ENCODE data around the gene ARPC1A.
"Not testable (repeated sequence)": the region's sequence is repeated elsewhere in the genome, so short reads cannot be mapped to it uniquely, and the experiment has no call there.

The ARPC1A gene

DNA sequence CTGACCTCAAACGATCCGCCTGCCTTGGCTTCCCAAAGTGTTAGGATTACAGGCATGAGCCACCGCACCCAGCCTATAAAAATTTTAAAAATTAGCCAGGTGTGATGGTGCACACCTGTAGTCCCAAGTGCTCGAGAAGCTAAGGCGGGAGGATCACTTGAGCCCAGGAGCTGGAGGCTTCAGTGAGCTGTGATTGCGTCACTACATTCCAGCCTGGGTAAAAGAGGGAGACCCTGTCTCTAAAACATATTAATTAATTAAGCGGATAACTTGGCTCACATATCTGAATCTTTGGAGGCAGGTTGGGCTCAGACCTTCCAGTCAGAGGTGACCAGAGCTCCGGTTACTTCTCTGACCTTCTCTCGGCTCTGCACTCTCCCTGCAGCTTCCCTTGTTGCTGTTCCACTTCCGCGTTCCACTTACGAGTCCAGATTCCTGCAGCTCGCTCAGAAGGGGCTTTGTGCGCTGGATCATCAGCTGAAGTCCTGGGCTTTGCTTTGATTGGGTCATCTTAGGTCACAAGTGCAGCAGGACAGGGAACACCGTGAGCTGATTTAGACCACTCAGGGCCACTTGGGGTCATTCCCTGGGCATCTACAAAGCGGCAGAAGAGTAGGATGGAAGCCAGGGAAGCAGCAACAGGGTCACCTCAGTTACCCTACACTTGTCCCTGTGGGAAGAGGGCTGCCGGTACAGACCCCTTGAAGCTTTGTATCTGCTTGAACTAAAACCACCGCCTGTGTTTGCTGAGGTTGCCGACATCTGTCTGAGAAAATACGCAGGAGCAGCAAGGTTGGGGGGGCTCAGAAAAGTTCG, 46.8 kb downstream of the ARPC1A start:
- DNase-seq, result no peak

DNA sequence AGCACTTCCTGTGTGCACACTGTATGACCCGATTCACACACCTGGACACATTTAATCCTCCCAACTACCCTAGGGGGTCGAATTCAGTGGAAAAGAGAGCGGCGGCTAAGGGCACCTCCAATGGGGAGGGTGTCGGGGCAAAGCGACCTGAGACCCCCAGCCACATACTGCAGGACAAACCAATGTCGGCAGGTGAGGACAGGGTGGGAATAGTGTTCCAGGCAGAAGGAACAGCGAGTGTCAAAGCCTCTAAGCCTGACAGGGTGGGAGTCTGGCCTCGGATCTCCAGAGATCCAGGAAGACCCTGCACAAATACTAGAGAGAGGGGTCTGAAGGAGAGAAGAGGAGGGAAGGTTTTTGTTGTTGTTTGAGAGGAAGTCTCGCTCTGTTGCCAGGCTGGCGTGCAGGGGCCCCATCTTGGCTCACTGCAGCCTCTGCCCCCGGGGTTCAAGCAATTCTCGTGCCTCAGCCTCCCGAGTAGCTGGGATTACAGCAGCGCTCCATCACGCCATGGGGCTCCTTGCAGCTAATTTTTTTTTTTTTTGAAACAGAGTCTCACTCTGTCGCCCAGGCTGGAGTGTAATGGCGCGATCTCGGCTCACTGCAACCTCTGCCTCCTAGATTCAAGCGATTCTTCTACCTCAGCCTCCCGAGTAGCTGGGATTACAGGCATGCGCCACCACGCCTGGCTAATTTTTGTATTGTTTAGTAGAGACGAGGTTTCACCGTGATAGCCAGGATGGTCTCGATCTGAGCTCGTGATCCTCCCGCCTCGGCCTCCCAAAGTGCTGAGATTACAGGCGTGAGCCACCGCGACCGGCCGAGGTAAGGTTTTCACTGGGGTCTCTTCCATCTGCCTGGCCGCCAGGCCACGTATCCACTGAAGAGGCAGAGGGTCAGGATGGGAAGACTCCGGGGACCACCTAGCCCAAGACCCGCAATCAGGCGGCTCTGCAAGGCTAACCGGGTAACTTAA, 47.7 kb downstream of the ARPC1A start:
- DNase-seq, result peak; percentile 32

DNA sequence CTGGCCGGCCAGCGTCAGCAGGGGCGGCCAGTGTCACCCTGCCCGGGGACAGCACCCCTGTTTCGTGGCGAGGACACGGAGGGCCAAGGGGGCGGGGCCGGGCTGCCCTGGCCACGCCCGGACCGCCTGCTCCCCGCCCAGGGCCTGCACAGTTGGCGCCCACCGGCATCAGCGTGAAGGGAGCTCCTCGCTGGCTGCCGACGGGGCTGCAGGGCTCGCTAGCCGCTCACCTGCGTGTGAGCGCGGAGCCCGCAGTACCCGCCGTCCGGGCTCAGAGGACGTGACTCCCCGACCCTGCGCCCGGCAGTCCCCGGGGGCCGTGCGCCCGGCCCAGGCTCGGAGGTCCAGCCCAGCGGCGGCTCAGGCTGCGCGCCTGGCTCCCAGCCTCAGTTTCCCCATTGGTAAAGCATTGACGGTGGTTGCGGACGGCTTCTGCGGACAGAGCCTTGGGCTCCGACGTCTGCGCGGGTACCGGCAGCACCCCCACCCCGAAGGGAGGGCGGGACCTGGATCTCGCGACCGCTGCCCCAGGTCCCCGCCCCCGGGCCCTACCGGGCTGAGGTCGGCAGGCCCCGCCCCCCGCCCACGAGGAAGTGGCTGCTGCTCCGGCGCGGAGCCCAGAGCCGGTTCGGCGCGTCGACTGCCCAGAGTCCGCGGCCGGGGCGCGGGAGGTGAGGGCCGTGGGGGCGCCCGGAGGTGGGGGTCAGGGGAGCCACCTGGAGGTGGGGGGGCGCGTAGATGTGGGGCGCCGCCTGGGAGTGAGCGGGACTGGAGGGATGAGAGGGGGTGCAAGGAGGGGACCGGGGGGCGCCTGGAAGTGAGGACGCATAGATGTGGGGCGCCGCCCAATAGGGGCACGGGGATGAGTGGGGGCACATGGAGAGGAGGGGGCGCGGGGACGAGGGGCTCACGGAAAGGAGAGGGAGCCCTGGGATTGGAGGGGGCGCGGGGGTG, 48.7 kb downstream of the ARPC1A start, which contains the start of gene ARPC1B:
TSS of gene ARPC1B (plus strand) at position 620 of the 954 bp plus-strand sequence. CDS start 10,985 bp downstream, outside the sequence.
- peak; percentile 83 for DNase-seq

- peak; percentile 82 for DNase-seq
Observed at GRCh38 chr7:99375070-99375807, 49.5 kb downstream of the ARPC1A start.

GRCh38 chr7:99379043-99379577, 53.4 kb downstream of the ARPC1A start:
- DNase-seq, result peak; percentile 75

- DNase-seq, result not testable (repeated sequence)
Observed at GRCh38 chr7:99379693-99380031, 54.0 kb downstream of the ARPC1A start.

GRCh38 chr7:99380032-99380822, 54.5 kb downstream of the ARPC1A start:
- no peak for DNase-seq

GRCh38 chr7:99380823-99381663, 55.3 kb downstream of the ARPC1A start:
- no peak for DNase-seq

DNA sequence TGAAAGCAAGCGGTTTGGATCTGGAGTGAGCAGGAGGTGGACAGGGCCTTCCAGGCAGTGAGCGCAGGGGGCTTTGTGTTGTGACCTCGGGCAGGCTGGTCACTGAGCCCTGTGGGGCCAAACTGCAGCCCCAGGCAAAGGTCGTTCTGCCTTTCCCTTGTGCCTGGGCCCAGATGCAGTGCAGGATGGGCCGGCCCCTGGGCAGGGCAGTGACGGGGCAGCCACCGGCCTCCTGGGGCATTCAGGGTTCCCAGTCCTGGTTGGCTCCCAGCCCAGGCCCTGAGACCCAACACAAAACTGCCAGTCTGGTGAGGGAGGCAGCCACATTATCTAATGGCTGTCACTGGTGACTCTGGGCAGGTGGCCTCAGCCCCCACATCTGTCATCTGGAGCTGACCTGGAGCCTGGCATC, 56.0 kb downstream of the ARPC1A start:
- no peak for DNase-seq

DNA sequence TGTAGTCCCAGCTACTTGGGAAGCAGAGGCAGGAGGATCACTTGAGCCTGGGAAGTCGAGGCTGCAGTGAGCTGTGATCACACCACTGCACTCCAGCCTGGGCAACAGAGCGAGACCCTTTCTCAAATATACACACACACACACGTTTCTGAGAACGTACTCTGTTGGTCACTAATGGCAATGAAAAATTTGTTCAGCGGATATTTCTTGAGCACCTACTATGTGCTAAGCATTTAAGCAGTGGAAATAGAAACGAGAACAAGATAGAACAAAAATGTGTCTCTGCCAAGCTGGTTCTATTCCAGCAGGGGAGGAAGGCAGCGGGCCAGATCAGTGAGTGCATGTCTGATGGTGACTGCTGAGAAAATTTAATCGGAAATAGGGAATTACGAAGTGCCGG, 57.5 kb downstream of the ARPC1A start:
- no peak for DNase-seq

- no peak for DNase-seq
Observed at GRCh38 chr7:99383791-99384370, 58.2 kb downstream of the ARPC1A start.

GRCh38 chr7:99384523-99384922, 58.8 kb downstream of the ARPC1A start:
- no peak for DNase-seq

DNA sequence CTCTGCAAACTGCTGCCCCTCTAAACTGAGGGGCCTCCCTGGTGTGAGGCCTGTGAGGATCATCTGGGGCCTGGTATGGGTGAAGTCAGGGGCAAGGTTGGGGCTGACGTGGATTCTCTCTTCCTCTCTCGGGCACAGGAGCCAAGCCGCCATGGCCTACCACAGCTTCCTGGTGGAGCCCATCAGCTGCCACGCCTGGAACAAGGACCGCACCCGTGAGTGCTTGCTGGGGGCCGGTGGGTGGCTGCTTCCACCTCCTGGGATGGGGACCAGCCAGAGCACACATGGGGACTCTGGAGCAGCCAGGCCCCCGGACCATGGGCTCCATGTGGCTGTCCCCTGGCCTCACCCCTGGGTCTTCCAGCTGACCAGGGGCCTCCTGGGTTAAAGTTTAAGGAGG, 59.9 kb downstream of the ARPC1A start:
- no peak for DNase-seq

DNA sequence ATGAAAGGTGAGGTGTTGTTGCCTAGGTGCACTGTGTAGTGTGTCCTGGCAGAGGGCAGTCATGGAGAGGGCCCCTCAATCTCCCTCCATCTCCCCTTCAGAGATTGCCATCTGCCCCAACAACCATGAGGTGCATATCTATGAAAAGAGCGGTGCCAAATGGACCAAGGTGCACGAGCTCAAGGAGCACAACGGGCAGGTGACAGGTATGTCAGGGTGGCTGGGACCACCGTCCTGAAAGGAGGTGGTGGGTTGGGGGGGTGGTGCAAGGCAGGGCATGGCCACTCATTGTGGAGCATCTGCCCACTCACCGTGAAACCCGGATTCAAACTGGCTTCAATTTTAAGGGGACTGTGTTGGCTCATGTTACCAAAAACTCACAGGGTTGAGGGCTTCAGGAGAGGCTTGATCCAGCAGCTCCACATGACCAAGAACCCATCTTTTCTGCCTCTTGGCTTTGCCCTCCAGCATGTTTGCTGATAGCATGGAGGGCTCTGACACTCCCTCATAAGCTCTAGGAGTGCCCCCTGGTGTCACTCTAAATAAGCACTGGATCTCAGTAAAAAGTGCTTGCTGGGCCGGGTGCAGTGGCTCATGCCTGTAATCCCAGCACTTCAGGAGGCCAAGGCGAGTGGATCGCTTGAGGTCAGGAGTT, 61.0 kb downstream of the ARPC1A start:
- no peak for DNase-seq

DNA sequence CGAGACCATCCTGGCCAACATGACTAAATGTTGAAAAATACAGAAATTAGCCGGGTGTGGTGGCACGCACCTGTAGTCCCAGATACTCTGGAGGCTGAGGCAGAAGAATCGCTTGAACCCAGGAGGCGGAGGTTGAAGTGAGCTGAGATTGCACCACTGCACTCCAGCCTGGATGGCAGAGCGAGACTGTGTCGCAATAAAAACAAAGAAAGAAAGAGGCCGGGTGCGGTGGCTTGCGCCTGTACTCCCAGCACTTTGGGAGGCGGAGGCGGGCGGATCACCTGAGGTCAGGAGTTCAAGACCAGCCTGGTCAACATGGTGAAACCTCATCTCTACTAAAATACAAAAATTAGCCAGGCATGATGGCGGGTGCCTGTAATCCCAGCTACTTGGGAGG, 61.5 kb downstream of the ARPC1A start:
- DNase-seq, result not testable (repeated sequence)

- DNase-seq, result no peak
Observed at GRCh38 chr7:99387912-99388311, 62.2 kb downstream of the ARPC1A start.

- no peak for DNase-seq
Observed at GRCh38 chr7:99389772-99390171, 64.1 kb downstream of the ARPC1A start.

DNA sequence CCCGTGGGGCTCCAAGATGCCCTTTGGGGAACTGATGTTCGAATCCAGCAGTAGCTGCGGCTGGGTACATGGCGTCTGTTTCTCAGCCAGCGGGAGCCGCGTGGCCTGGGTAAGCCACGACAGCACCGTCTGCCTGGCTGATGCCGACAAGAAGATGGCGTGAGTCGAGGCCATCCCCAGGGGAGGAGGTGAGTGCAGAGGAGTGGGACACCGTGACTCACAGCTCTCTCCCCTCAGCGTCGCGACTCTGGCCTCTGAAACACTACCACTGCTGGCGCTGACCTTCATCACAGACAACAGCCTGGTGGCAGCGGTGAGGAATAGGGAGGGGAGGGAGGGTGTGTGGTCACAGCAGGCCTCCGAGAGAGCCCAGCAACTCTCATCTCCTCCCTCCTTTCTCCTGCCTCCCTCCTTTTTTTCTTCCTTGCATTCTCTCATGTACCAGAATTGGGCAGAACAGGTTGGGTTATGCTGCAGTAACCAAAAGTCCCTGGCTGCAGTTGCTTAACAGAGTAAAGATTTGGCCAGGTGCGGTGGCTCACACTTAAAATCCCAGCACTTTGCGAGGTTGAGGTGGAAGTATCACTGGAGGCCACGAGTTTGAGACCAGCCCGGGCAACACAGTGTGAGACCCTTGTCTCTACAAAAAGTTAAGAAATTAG, 65.4 kb downstream of the ARPC1A start:
- DNase-seq, result no peak

Measured in right forelimb (tissue), 1 donor.